Measurements from ENCODE around the gene AADACL2. TPM values are rescaled to one million over a fixed set of nuclear protein-coding genes. Genes with fewer than 3 reads are reported as not detected.

Gene AADACL2
- total RNA-seq, 1 donor from 2014 or later, result not detected

DNA sequence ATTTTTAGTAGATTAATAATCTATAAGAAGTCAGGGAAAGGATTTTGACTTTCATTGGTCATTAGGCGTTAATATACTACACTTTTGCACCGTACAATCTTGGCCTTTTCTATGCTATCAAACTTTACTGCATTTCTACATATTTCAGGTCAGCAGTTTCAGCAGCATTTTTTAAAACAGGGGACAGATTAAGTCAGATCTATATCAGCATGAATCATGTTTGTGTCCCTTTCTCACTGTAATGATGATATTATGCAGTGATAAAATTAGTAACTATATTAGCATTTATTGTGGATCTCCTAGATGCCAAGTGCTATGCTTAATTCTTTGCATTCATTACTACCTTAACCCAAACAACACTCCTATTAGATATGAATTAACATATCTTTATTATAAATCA lies 59.9 kb downstream of the AADACL2 start:
- no peak for DNase-seq
- no peaks in the 10 kb centered on the region for H3K9me3 ChIP-seq (replicated peaks)
- no peaks in the 10 kb centered on the region for H3K27me3 ChIP-seq (ENCODE audit: low read depth)

DNA sequence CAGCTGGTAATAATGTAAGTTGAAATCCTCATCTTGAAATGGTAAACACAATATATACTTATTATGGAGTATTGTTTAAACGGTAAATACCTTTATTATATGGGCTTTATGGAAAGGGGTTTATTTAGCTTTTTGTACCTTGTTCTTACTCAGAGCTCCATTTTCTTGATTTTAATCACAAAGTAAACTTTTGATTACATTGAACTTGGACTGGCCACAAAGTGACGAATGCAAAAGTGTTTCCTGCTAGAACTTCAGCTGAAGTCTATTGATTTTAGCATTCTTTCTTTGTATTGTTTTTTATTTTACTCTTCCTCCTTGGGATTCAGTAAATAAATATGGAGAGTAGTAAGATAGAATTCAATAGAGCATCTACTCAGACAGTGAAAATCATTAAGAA lies 60.4 kb downstream of the AADACL2 start:
- intact Hi-C loops (cut with micrococcal nuclease), result no loop called here

More for the DNA sequence above, 59.9 kb downstream of the AADACL2 start:
- TF ChIP-seq, protein P1, sequence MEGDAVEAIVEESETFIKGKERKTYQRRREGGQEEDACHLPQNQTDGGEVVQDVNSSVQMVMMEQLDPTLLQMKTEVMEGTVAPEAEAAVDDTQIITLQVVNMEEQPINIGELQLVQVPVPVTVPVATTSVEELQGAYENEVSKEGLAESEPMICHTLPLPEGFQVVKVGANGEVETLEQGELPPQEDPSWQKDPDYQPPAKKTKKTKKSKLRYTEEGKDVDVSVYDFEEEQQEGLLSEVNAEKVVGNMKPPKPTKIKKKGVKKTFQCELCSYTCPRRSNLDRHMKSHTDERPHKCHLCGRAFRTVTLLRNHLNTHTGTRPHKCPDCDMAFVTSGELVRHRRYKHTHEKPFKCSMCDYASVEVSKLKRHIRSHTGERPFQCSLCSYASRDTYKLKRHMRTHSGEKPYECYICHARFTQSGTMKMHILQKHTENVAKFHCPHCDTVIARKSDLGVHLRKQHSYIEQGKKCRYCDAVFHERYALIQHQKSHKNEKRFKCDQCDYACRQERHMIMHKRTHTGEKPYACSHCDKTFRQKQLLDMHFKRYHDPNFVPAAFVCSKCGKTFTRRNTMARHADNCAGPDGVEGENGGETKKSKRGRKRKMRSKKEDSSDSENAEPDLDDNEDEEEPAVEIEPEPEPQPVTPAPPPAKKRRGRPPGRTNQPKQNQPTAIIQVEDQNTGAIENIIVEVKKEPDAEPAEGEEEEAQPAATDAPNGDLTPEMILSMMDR (IDR thresholded peaks at IDR 0.05; ENCODE audit: borderline replicate concordance), result no peak
- Histone ChIP-seq H3K27ac (replicated peaks) (no peak overlapping the region), H3K4me3 (no peak overlapping the region), H3K36me3 (no peaks in the 10 kb centered on the region), H3K4me1 (no peaks in the 10 kb centered on the region)
- intact Hi-C loops (cut with micrococcal nuclease), result no loop called here

DNA sequence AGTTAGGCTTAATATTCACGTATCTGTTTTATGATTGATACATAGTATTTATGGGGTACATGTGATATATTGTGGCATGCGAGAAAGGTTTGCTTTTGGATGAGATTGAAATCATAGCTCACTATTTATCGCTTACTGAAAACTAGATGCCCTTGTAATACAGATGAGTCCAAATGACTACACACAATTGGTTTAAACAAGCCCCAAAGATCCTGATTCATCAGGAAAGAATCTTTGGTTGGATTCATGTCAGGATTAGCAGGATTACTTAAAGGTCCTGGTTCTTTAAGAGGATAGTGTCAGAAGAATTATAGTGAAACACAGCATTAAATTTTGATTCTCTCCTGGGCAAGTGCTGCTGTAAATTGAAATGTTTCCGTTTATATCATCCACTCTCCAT lies 61.5 kb downstream of the AADACL2 start:
- Histone ChIP-seq H3K4me1 (no peaks in the 10 kb centered on the region), H3K36me3 (no peaks in the 10 kb centered on the region), H3K27me3 (ENCODE audit: low read depth) (no peaks in the 10 kb centered on the region), H3K27ac (replicated peaks) (no peak overlapping the region), H3K9me3 (replicated peaks) (no peaks in the 10 kb centered on the region), H3K4me3 (no peak overlapping the region)
- TF ChIP-seq, protein P1 (IDR thresholded peaks at IDR 0.05; ENCODE audit: borderline replicate concordance), result no peak
- intact Hi-C loops (cut with micrococcal nuclease), result no loop called here
- DNase-seq, result no peak

More for the DNA sequence above, 60.4 kb downstream of the AADACL2 start:
- H3K27me3 ChIP-seq (ENCODE audit: low read depth), result no peaks in the 10 kb centered on the region
- H3K27ac ChIP-seq (replicated peaks), result no peak overlapping the region
- no peaks in the 10 kb centered on the region for H3K36me3 ChIP-seq
- no peak for DNase-seq
- TF ChIP-seq, protein P1 (IDR thresholded peaks at IDR 0.05; ENCODE audit: borderline replicate concordance), result no peak
- H3K9me3 ChIP-seq (replicated peaks), result no peaks in the 10 kb centered on the region
- no peaks in the 10 kb centered on the region for H3K4me1 ChIP-seq
- H3K4me3 ChIP-seq, result no peak overlapping the region

DNA sequence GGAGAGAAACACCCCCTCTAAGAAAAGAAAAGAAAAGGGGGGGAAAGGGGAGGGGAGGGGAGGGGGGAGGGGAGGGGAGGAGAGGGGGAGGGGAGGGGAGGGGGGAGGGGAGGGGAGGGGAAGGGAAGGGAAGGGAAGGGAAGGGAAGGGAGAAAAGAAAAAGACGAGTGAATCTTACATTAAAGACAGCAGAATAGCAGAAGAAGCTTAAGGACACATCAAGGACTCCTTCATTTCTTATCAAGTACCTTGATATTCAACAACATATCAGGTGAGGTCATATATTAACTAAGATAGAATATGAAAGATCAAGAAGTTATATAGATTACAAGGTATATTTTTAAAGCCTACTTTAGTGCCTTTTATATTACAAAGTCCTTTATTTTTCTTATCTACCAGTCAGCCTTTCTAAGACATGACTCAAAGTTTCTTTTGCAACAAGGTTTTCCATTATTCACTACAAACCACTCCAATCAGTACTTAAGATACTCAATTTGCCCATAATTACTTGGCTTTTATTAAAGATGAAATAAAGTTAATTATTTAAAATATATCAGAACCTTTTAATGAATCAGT lies 62.5 kb downstream of the AADACL2 start:
- TF ChIP-seq, protein P1 (IDR thresholded peaks at IDR 0.05; ENCODE audit: borderline replicate concordance), result no peak
- intact Hi-C loops (cut with micrococcal nuclease), result no loop called here
- no peak overlapping the region for H3K27ac ChIP-seq (replicated peaks)
- H3K4me1 ChIP-seq, result no peaks in the 10 kb centered on the region
- H3K36me3 ChIP-seq, result no peaks in the 10 kb centered on the region
- no peak for DNase-seq
- no peaks in the 10 kb centered on the region for H3K27me3 ChIP-seq (ENCODE audit: low read depth)
- H3K4me3 ChIP-seq, result no peak overlapping the region
- H3K9me3 ChIP-seq (replicated peaks), result no peaks in the 10 kb centered on the region

DNA sequence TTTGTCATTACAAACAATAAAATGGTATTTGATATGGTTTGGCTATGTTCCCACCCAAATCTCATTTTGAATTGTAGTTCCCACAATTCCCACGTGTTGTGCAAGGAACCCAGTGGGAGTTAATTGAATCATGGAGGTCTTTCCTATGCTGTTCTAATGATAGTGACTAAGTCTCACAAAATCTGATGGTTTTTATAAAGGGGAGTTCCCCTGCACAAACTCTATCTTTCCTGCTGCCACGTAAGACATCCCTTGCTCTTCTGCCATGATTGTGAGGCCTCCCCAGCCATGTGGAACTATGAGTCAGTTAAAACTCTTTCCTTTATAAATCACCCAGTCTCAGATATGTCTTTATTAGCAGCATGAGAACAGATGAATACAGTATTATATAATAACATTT lies 64.7 kb downstream of the AADACL2 start:
- no peaks in the 10 kb centered on the region for H3K4me1 ChIP-seq
- H3K36me3 ChIP-seq, result no peaks in the 10 kb centered on the region
- no peak overlapping the region for H3K4me3 ChIP-seq
- TF ChIP-seq, protein P1 (IDR thresholded peaks at IDR 0.05; ENCODE audit: borderline replicate concordance), result no peak
- H3K27ac ChIP-seq (replicated peaks), result no peak overlapping the region
- no peak for DNase-seq
- intact Hi-C loops (cut with micrococcal nuclease), result no loop called here
- H3K27me3 ChIP-seq (ENCODE audit: low read depth), result no peaks in the 10 kb centered on the region
- H3K9me3 ChIP-seq (replicated peaks), result no peaks in the 10 kb centered on the region

Measured in left ventricle myocardium inferior (tissue), 1 donor.